Left forelimb (tissue), 1 donor: ENCODE results near the gene CHTF8.
A peak's percentile ranks its signal among the peaks of the same experiment; 100 is the strongest.
"Not testable (repeated sequence)": the region's sequence is repeated elsewhere in the genome, so short reads cannot be mapped to it uniquely, and the experiment has no call there.

Experiments used
- DNase-seq: peaks from one replicate; pipeline ENCODE4 v3.0.0-alpha.2; 2018; ENCODE audit warnings: low spot score

The CHTF8 gene

DNA sequence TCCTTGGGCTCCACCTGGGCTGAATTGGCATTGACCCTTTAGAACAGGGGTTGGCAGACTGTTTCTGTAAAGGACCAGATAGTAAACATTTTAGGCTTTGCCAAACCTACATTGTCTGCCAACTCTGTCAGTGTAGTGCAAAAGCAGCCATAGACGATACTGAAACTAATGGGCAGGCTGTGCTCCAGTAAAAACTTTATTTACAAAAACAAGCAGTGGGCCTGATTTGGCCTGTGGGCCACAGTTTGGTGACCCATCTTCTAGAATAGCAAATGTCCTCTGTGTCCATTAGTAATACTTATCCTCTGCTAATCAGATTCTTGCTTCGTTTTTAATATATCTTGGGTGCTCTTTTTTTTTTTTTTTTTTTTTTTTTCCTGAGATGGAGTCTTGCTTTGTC lies 6.2 kb upstream of the CHTF8 start:
- no peak for DNase-seq

DNA sequence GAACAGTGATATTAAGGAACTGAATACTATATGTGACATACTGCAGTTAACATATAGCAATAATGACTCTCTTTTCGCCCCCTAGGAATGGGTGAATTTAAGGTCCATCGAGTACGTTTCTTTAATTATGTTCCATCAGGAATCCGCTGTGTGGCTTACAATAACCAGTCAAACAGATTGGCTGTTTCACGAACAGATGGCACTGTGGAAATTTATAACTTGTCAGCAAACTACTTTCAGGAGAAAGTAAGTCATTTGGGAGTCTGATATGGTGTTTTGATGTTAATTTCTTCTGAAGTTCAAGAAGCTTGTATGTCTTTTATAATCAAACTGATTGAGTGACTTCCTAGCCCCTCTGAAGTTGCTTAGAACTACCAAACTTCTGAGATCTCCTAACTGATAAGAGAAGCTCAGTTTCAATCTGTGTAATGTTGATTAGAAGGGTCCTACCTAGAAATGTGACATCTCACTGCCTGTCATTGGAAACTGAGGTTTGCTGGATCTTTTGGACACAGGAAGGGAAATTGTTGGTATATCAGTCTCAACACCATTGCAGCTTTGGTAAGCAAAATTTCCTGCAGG lies 1.1 kb upstream of the CHTF8 start:
- no peak for DNase-seq

GRCh38 chr16:69131839-69132423 lies 457 bp downstream of the CHTF8 start:
- DNase-seq = peak; percentile 90

GRCh38 chr16:69131167-69131838 lies 1.1 kb downstream of the CHTF8 start:
- DNase-seq = no peak

- no peak for DNase-seq
Observed at GRCh38 chr16:69130461-69130860, 1.9 kb downstream of the CHTF8 start.

DNA sequence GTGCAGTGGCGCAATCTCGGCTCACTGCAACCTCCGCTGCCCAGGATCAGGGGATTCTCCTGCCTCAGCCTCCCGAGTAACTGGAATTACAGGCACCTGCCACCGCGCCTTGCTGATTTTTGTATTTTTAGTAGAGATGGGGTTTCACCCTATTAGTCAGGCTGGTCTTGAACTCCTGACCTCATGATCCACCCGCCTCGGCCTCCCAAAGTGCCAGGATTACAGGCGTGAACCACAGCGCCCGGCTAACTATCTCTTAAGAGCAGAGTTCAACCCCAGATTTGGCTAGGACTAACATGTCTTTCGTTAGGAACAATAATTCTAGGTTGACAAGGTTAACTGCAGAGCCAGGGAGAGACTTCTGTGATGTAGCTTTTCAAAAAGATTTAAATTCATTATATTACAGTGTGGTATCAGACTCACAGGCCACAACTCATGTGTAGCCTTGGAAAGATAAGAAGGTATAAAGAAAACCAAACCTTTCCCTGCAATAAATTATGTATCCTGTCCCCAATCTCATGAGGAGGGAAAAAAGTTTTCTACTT lies 4.3 kb downstream of the CHTF8 start:
- no peak for DNase-seq

- DNase-seq = not testable (repeated sequence)
Observed at GRCh38 chr16:69126801-69127200, 5.6 kb downstream of the CHTF8 start.

DNA sequence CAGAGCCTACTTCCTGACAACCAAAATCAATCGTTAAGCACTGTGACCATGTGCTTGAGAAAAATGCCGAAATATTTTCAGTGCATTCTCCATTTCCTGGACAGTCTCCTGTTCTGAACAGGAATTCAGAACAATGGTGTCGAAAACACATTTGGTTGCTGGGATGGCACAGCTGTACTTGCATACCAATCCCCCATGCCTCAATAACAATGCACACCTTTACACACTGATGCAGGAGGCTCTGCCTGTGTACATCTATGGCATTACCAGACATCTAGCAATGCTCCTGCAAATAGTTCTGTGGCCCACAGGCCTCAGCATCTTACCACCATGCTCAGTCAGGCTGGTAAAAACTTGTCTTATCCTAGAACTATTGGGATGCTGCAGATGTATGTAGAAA lies 6.2 kb downstream of the CHTF8 start:
- DNase-seq = no peak

DNA sequence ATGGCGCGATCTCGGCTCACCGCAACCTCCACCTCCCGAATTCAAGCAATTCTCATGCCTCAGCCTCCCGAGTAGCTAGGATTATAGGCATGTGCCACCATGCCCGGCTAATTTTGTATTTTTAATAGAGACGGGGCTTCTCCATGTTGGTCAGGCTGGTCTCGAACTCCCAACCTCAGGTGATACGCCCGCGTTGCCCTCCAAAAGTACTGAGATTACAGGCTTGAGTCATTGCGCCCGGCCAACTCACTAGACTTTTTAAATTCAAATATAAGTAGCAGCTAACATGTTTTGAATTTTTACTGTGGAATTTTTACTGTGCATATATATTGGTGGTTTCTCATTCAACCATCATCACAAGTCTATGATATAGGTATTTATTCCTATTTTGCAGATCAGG lies 7.4 kb downstream of the CHTF8 start:
- DNase-seq = not testable (repeated sequence)

DNA sequence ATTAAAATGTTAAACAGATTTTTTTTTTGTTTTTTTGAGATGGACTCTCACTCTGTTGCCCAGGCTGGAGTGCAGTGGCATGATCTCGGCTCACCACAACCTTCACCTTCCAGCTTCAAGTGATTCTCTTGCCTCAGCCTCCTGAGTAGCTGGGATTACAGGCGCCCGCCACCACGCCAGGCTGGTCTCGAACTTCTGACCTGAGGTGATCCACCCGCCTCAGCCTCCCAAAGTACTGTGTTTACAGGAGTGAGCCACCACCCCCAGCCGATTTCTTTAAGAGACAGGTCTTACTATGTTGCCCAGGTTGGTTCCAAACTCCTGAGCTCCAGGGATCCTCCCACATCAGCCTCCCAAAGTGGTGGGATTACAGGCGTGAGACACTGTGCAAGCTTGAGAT lies 8.0 kb downstream of the CHTF8 start:
- DNase-seq = not testable (repeated sequence)

GRCh38 chr16:69123910-69124309 lies 8.5 kb downstream of the CHTF8 start:
- DNase-seq = no peak

DNA sequence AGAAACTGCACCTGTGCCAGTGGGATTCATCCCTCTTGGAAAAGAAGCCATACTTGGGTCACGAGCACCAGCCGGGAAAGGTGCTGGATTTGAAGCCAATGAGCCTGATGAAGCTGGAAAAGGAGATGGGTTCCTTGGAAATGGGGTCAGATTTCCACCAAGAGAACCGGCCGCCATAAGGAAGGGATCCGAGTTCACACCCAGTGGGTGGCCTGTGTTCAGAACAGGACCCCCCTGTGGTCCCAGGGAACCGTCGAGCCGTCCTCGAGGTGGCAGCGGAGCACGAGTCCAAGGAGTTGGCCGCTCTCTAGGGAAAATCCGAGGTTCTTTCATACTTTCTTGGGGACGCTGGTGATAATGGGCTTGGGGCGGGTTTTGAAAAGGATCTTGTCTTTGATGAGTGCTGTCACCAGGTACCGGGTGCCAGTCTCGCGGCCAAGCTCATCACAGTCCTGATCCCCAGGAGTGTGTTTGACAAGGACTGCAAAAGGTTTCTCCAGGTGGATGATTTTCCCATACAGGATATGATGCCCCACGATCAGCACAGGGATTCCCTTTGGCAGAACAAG lies 12.2 kb downstream of the CHTF8 start:
- DNase-seq = no peak

GRCh38 chr16:69119536-69119935 lies 12.9 kb downstream of the CHTF8 start:
- DNase-seq = no peak

GRCh38 chr16:69118994-69119393 lies 13.4 kb downstream of the CHTF8 start:
- no peak for DNase-seq

- DNase-seq = no peak
Observed at GRCh38 chr16:69118468-69118867, 13.9 kb downstream of the CHTF8 start.

- no peak for DNase-seq
Observed at GRCh38 chr16:69116906-69117305, 15.5 kb downstream of the CHTF8 start.

DNA sequence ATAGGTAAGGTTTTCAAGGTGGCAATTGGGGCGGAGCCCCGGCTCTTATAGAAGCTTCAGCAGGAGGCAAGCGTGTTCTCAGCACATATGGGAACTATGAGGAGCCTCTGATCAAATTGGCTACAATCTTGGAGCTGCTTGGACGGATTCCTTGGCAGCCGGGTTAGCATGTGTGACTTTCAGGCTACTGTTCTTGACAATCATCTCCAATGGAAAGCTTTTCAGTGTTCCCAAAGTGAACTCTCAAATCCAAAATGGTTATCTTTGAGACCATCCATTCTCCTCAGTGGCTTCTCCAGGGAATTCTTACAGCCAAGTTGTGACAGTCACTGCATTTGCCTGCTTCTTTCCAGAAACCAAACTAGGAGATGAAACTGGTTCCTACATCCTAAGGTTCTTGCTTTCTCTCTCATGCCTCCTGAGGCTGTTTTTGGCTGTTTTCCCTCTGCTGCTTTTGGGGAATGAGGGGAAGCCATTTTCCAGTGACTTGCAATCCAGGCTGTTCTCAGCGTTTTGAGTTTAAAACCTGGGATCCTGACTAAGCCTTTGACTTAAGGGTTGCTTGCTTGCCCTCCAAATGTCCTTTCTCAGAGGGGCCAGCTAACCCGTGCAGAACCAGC lies 16.0 kb downstream of the CHTF8 start:
- no peak for DNase-seq

GRCh38 chr16:69115837-69116236 lies 16.6 kb downstream of the CHTF8 start:
- DNase-seq = no peak

DNA sequence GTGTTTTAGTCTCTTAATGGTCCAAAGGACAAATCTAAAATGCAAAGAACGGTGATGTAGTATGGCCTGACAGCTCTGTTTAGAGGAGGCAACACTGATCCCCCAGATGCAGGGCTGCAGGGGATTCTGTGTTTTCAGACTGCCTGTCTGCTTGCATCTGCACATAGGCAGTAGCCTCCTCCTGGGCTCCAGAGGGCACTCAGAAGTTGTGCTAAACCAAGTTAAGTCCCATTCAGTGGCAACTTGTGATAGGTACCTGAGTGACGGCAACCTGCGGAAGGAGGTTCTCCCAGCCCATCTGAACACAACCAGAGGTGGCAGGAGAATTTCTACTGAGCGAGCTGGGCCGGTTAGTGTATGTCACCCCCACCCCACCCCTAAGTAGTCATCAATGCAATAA lies 17.0 kb downstream of the CHTF8 start:
- DNase-seq = no peak

DNA sequence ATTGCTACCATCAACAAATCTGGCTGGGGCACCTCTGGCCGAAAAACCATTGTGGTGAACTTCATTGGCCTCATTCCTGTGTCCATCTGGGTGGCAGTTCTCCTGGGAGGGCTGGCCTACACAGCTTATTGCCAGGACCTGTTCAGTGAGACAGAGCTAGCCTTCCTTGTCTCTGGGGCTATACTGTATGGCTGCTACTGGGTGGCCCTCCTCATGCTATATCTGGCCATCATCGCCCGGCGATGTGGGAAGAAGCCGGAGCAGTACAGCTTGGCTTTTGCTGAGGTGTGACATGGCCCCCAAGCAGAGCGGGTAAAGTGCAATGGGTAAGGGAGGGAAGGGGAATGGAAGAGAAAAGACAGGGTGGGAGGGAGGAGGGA lies 17.4 kb downstream of the CHTF8 start:
- no peak for DNase-seq

DNA sequence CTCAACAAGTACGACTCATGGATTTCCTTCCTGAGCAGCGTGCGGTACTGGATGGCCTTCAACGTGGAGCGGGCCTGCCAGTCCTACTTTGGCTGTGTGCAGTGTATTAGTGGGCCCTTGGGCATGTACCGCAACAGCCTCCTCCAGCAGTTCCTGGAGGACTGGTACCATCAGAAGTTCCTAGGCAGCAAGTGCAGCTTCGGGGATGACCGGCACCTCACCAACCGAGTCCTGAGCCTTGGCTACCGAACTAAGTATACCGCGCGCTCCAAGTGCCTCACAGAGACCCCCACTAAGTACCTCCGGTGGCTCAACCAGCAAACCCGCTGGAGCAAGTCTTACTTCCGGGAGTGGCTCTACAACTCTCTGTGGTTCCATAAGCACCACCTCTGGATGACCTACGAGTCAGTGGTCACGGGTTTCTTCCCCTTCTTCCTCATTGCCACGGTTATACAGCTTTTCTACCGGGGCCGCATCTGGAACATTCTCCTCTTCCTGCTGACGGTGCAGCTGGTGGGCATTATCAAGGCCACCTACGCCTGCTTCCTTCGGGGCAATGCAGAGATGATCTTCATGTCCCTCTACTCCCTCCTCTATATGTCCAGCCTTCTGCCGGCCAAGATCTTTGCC lies 17.9 kb downstream of the CHTF8 start:
- no peak for DNase-seq

DNA sequence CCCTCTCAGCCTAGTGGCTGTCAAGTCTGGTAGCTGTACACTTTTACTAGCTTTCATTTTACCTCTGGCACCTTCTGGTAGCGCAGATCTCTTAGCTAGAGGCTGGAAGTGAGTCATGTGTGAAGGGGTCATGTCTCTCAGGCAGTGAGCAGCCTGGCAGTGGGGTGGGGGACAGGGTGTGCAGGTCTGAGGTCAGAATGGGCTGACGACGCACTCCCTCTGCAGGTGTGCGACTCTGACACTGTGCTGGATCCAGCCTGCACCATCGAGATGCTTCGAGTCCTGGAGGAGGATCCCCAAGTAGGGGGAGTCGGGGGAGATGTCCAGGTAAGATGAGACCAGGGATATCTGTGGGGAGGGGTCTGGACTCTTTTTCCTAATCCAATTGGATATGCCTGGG lies 19.2 kb downstream of the CHTF8 start:
- no peak for DNase-seq
